ENCODE data around the gene MYO10. TPM values are rescaled to one million over a fixed set of nuclear protein-coding genes. Genes with fewer than 3 reads are reported as not detected.

The MYO10 gene
- total RNA-seq, 1 experiment from 2014 or later = 71.9 TPM

- H3K9me3 ChIP-seq (ENCODE audit: control insufficient read depth, insufficient read depth, low read depth, low read length) = no peaks in the 10 kb centered on the region
- no peak overlapping the region for H3K27ac ChIP-seq (ENCODE audit: low read length)
- ChIA-PET POLR2A (no interaction called here), CTCF (interaction anchor here (0.6 kb wide), 1 partner anchor 1381 kb away, joined by 3 read pairs; no protein-coding TSS in a partner anchor)
- H3K27me3 ChIP-seq (ENCODE audit: control insufficient read depth, insufficient read depth, low read length) = no peaks in the 10 kb centered on the region
- intact Hi-C loops (cut with micrococcal nuclease; ENCODE audit: unreplicated experiment) = no loop called here
- no peaks in the 10 kb centered on the region for H3K4me1 ChIP-seq (ENCODE audit: control insufficient read depth, insufficient read depth, low read length)
- H3K4me3 ChIP-seq (ENCODE audit: low read depth in 2 of 2, low read length in 2 of 2) = no peak overlapping the region
- in situ Hi-C loops (cut with HindIII; ENCODE audit: low pct_unique_long_range_greater_than_20kb, low sequenced_read_pairs) = no loop called here
- ATAC-seq (no peak), DNase-seq (ENCODE audit: low read depth, low spot score) (no peak)
- TF ChIP-seq POLR2AphosphoS5 (IDR thresholded peaks at IDR 0.05; ENCODE audit: low read depth, low read length) = no peak
- no peak for TF ChIP-seq SIN3A (IDR thresholded peaks at IDR 0.05; ENCODE audit: borderline replicate concordance, insufficient read depth, low read depth, low read length)
- TF ChIP-seq REST (IDR thresholded peaks at IDR 0.05; ENCODE audit: insufficient read depth in 1 of 2, low read depth in 2 of 2, low read length in 1 of 2) = no peak
- no peak for TF ChIP-seq CTCF (IDR thresholded peaks at IDR 0.05)
- no peak for TF ChIP-seq TCF7L2 (IDR thresholded peaks at IDR 0.05; ENCODE audit: low read depth, low read length)
- no TSS peak for BruUV-seq (replicated peaks)
- H3K36me3 ChIP-seq (ENCODE audit: control insufficient read depth, insufficient read depth, low read length) = peaks cover 10% of the 10 kb centered on the region
Observed at GRCh38 chr5:16668194-16668593, 267.9 kb downstream of the MYO10 start.

GRCh38 chr5:16666883-16667398, 269.1 kb downstream of the MYO10 start:
- CTCF ChIA-PET = interaction anchor here (1.0 kb wide), 1 partner anchor 88 kb away, joined by 3 read pairs; no protein-coding TSS in a partner anchor
- BruUV-seq (replicated peaks) = no TSS peak

More at GRCh38 chr5:16666883-16667398, 269.1 kb downstream of the MYO10 start:
- ATAC-seq (peak; percentile 69), DNase-seq (ENCODE audit: low read depth, low spot score) (no peak)
- no peak overlapping the region for H3K4me3 ChIP-seq (ENCODE audit: low read depth in 2 of 2, low read length in 2 of 2)
- no peak for TF ChIP-seq REST (IDR thresholded peaks at IDR 0.05; ENCODE audit: insufficient read depth in 1 of 2, low read depth in 2 of 2, low read length in 1 of 2)
- TF ChIP-seq TCF7L2 (IDR thresholded peaks at IDR 0.05; ENCODE audit: low read depth, low read length) = no peak
- no peak; the same call in 1 of the 2 replicates for TF ChIP-seq CTCF (IDR thresholded peaks at IDR 0.05)
- no peak for TF ChIP-seq POLR2AphosphoS5 (IDR thresholded peaks at IDR 0.05; ENCODE audit: low read depth, low read length)
- no peak for TF ChIP-seq SIN3A (IDR thresholded peaks at IDR 0.05; ENCODE audit: borderline replicate concordance, insufficient read depth, low read depth, low read length)
- in situ Hi-C loops (cut with HindIII; ENCODE audit: low pct_unique_long_range_greater_than_20kb, low sequenced_read_pairs) = no loop called here
- H3K9me3 ChIP-seq (ENCODE audit: control insufficient read depth, insufficient read depth, low read depth, low read length) = no peaks in the 10 kb centered on the region
- no peak overlapping the region for H3K27ac ChIP-seq (ENCODE audit: low read length)
- H3K4me1 ChIP-seq (ENCODE audit: control insufficient read depth, insufficient read depth, low read length) = no peaks in the 10 kb centered on the region
- intact Hi-C loops (cut with micrococcal nuclease; ENCODE audit: unreplicated experiment) = no loop called here
- no peaks in the 10 kb centered on the region for H3K27me3 ChIP-seq (ENCODE audit: control insufficient read depth, insufficient read depth, low read length)
- H3K36me3 ChIP-seq (ENCODE audit: control insufficient read depth, insufficient read depth, low read length) = peaks cover 10% of the 10 kb centered on the region
- POLR2A ChIA-PET = no interaction called here

Measured in Panc1 (cell line).